HG03442 (cell line): ENCODE data around the gene SHMT2.
"Not testable (repeated sequence)": the region's sequence is repeated elsewhere in the genome, so short reads cannot be mapped to it uniquely, and the experiment has no call there.

Source experiments
- ATAC-seq: cut with Tn5 transposase; IDR thresholded peaks from one replicate; pipeline ENCODE4 v1.9.1; 2021; ENCODE audit warnings: mild to moderate bottlenecking, moderate library complexity; ENCODE audit not compliant: unreplicated experiment

SHMT2 gene

GRCh38 chr12:57261428-57261865 is 31.9 kb downstream of the SHMT2 start:
- no peak for ATAC-seq

GRCh38 chr12:57262126-57262822 is 32.8 kb downstream of the SHMT2 start:
- ATAC-seq, result no peak

GRCh38 chr12:57263096-57263495 is 33.6 kb downstream of the SHMT2 start:
- no peak for ATAC-seq

GRCh38 chr12:57266681-57267080 is 37.2 kb downstream of the SHMT2 start:
- no peak for ATAC-seq

DNA sequence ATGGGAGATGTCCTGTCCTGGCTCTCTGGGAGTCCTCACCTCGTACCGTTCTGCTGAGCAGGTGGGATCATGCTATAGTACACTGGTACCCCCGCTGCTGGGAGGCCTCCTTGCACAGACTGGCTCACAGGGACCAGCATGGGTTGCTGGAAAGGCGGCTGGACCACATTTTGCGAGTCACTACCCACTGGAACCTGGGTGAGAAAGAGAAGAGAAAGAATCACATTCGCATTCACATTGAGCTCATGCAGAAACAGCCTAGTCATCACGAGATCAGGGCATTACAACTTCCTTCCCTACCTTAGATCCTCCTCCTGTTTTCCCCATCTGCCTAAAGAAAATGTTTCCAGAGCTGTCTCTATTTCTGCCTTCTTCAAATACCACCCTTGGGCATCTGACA is 38.8 kb downstream of the SHMT2 start:
- no peak for ATAC-seq

GRCh38 chr12:57270966-57271470 is 41.5 kb downstream of the SHMT2 start:
- no peak for ATAC-seq

GRCh38 chr12:57272337-57273151 is 43.0 kb downstream of the SHMT2 start:
- ATAC-seq, result no peak

DNA sequence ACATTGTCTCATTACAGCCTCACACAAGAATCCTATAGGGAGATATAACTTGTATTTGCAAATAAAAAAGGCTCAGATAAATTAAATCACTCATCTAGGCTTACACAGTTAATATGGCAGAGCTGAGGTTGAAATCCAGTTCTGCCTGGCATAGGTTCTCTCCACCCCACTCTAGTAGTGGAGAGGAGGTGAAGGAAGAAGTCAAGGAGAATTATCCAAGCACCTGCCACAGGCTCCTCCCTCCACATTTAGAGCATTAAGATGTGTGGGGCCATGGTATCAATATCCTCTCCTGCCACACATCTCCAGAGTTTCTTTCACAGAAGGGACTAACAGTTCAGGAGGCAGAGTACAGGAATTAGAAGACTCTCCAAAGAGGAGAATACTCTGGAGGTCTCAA is 44.0 kb downstream of the SHMT2 start:
- no peak for ATAC-seq

- ATAC-seq, result not testable (repeated sequence)
Observed at GRCh38 chr12:57276233-57276632, 46.7 kb downstream of the SHMT2 start.

DNA sequence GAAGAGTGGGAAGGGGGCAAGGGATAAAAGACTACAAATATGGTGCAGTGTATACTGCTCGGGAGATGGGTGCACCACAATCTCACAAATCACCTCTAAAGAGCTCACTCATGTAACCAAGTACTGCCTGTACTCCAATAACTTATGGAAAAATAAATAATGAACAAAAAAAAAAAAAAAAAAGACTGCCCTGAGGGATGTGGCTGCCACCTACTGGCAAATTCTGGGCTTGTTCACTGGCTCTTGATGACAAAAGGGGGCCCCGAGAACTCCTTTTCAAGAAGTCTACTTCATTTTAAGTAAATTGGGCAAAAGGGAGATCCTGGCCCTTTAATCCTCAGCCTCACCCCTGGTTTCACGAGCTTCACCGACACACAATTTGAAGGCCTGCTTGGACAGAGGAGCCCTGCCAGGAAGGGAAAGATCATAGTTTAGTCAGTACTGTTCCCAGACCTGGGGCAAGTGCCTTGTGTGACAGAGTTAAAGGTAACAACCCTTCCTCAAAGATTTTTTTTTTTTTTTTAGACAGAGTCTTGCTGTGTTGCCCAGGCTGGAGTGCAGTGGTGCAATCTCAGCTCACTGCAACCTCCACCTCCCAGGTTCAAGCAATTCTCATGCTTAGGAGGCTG is 47.5 kb downstream of the SHMT2 start:
- ATAC-seq, result no peak

- ATAC-seq, result no peak
Observed at GRCh38 chr12:57278465-57279381, 49.2 kb downstream of the SHMT2 start.

DNA sequence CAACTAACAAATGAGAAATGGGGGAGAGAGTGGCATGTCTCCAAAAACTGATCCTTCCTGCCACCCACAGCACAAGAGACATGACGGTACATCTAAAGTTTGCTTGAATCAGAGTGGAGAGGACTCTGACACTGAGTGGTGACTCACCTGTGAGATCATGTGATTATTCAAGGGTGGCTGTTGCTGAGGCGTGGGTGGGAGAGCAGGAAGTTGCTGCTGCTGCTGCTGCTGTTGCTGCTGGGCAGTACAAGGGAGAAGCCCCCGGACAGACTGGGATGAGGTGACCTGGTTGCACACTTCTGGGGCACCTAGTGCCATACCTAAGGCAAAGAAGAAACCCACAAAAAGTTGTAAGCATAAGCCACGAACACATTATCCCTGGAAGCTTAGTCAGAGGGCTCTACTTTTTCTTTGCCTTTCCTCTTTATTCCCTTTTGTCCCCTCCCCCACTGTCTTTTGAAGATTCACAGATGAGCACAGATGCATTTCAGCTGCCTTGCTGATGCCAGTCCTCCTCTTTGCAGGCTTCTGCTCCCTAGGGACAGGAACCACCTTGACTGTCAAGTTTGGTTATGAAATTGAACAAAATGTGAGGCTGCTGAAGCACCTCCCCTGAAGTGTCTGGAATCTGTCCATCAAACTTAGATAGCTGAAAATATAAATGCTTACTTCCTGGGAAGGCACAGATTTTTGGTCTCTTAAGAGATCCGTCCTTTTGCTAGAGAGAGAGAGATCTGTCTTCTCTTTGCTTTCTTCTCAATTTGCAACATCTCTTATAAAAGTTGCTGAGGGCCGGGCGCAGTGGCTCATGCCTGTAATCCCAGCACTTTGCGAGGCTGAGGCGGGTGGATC is 50.9 kb downstream of the SHMT2 start:
- peak; percentile 95 for ATAC-seq

- not testable (repeated sequence) for ATAC-seq
Observed at GRCh38 chr12:57282073-57282472, 52.6 kb downstream of the SHMT2 start.
